ENCODE data around the gene PPP1R14B.

Gene PPP1R14B

DNA sequence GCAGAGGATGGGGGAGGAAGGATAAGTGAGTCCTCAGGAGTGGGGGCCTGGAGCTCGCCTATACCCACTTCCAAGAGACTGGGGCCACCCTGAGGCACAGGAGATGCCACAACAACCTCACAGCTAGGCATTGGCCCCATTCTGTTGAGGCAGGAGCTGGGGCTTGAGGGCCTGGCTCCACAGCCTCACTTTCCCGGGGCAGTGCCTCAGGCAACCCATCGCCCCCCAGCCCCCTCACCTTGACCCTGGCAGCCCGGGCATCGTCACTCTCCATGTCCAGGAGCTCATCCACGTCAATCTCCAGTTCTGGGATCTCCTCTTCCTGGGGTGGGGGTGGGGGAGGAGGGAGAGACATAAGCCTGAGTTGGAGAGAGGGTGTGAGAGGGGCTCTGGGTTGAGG lies 1.8 kb downstream of the PPP1R14B start:
- H3K27ac ChIP-seq, result peak overlapping the region; percentile 98
- TF ChIP-seq, protein P1, sequence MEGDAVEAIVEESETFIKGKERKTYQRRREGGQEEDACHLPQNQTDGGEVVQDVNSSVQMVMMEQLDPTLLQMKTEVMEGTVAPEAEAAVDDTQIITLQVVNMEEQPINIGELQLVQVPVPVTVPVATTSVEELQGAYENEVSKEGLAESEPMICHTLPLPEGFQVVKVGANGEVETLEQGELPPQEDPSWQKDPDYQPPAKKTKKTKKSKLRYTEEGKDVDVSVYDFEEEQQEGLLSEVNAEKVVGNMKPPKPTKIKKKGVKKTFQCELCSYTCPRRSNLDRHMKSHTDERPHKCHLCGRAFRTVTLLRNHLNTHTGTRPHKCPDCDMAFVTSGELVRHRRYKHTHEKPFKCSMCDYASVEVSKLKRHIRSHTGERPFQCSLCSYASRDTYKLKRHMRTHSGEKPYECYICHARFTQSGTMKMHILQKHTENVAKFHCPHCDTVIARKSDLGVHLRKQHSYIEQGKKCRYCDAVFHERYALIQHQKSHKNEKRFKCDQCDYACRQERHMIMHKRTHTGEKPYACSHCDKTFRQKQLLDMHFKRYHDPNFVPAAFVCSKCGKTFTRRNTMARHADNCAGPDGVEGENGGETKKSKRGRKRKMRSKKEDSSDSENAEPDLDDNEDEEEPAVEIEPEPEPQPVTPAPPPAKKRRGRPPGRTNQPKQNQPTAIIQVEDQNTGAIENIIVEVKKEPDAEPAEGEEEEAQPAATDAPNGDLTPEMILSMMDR (conservative IDR thresholded peaks at IDR 0.05; ENCODE audit: low read depth), result no peak
- POLR2A ChIA-PET (ENCODE audit: low non-redundant PET), result interaction anchor here (0.6 to 1.7 kb wide), 5 partner anchors 21 to 40 kb away, joined by 3 to 7 read pairs (median 5); no protein-coding TSS in a partner anchor
- DNase-seq (ENCODE audit: low spot score), result no peak
- CTCF ChIA-PET, result interaction anchor here (0.6 kb wide), 2 partner anchors 94 to 109 kb away, joined by 3 read pairs; no protein-coding TSS in a partner anchor

DNA sequence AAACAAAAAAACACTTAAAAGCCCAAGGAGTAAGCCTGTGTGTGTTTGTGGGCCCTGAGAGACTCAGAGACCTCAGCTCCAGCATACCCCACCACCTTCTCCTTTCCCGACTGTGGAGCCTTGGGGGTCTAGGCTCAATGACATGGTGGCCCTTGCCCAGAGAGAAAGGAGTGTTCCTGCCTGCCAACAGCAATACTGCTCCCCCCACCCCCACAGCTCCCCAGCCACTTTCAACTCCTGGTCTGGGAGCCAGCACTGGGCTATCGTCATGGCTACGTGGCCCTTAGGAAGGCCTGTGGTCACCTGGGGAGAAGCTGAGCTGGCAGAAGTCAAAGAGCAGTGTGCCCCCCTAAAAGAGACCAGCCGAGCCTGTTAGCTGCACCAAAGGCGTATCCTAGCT lies 2.6 kb downstream of the PPP1R14B start:
- no peak for DNase-seq (ENCODE audit: low spot score)
- ChIA-PET CTCF (interaction anchor here (0.6 to 0.8 kb wide), 2 partner anchors 96 to 104 kb away, joined by 3 to 4 read pairs; no protein-coding TSS in a partner anchor), POLR2A (ENCODE audit: low non-redundant PET) (interaction anchor here (1.7 kb wide), 1 partner anchor 24 kb away, joined by 6 read pairs; no protein-coding TSS in a partner anchor)
- H3K27ac ChIP-seq, result peak overlapping the region; percentile 98
- TF ChIP-seq, protein P1 (conservative IDR thresholded peaks at IDR 0.05; ENCODE audit: low read depth), result no peak

DNA sequence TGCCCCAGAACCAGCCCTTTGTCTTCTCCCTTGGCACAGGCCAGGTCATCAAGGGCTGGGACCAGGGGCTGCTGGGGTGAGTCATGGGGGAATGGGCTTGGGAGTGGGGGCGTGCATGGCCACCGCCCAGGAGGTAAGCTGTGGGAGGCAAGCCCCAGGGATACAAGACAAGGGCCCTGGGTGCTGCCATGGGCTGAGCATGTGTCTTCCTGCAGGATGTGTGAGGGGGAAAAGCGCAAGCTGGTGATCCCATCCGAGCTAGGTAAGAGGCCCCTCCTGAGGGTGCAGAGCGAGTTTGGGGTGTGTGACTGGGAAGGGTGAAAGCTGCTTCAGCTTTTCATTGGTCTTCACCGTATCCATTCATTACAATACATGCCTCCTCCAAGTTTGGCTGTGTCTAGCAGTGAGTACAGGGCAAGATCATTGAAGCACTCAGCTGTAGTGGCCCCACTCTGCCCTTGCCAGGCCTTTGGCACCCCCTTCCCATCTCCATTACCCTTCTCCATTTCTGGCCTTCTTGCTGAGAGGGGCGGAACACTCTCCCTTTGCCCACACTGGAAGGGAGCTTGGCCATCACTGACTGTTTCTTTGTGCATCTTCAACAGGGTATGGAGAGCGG lies 3.4 kb downstream of the PPP1R14B start:
- TF ChIP-seq, protein P1 (conservative IDR thresholded peaks at IDR 0.05; ENCODE audit: low read depth), result no peak
- no peak for DNase-seq (ENCODE audit: low spot score)
- POLR2A ChIA-PET (ENCODE audit: low non-redundant PET), result interaction anchor here (0.5 to 1.7 kb wide), 2 partner anchors 25 to 1438 kb away, joined by 3 to 6 read pairs; no protein-coding TSS in a partner anchor
- peak overlapping the region; percentile 98 for H3K27ac ChIP-seq
- CTCF ChIA-PET, result interaction anchor here (0.7 to 0.8 kb wide), 3 partner anchors 9 to 104 kb away, joined by 3 to 4 read pairs (median 3); no protein-coding TSS in a partner anchor

DNA sequence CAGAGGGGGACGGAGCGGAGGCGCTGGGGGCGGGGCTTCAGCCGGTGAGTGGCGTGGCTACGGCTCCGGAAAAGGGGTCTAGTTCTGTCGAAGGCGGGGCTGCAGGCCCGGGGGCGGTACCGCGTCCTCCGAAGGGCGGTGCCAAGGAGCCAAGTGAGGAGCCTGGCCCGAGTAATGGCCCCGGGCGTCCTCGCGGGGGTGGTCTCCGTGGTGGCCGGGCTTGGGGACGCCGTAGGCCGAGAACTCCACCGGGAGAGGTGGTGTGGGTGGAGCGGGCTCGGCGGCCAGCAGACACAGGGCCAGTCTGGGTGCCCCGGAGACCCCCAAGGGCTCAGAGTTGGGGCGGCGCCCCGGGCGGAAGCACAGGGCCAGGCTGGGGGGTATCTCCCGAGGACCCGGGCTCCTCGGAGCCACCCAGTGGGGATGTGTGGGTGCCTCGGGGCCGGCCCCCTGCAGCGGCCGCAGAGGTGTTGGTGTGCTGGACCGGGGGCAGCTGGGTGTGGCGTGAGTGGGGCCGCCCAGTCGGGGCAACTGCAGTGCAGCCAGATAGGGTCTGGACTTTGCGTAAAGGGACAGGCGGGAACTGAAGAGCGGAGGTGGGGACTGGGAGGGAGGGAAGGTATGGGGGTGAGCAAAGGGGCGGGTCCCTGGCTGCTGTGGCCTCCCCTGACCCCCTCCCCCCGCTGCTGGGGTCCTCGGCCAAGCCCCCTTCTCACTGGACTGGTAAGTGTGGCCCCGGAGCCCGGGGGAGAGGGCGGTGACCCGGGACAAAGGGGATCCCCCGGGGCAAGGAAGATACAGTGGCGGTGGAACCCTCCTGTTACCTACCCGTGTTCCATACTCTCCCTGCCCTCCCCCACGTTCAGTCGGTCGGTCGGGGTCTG lies 5.0 kb downstream of the PPP1R14B start:
- ChIA-PET CTCF (interaction anchor here (0.6 to 0.7 kb wide), 2 partner anchors 9 to 13 kb away, joined by 4 to 5 read pairs; no protein-coding TSS in a partner anchor), POLR2A (ENCODE audit: low non-redundant PET) (interaction anchor here (0.5 to 1.0 kb wide), 9 partner anchors 9 to 83 kb away, joined by 3 to 4 read pairs (median 3); no protein-coding TSS in a partner anchor)
- peak overlapping the region; percentile 98 for H3K27ac ChIP-seq
- TF ChIP-seq, protein P1 (conservative IDR thresholded peaks at IDR 0.05; ENCODE audit: low read depth), result no peak
- DNase-seq (ENCODE audit: low spot score), result no peak

DNA sequence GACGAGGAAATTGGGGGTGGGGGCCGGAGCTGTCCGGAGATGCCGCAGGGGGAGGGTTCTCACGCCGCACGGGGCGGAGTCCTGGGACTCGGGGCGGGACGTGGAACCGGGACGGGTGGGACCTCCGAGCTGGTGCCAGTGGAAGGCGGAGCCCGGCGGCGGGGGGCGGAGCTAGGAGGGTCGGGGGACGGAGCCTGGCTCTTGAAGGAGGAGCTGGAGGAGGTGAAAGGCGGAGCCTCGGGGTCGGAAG lies 5.6 kb downstream of the PPP1R14B start:
- ChIA-PET CTCF (interaction anchor here (0.7 kb wide), 1 partner anchor 14 kb away, joined by 4 read pairs; no protein-coding TSS in a partner anchor), POLR2A (ENCODE audit: low non-redundant PET) (interaction anchor here (0.5 to 1.0 kb wide), 9 partner anchors 8 to 84 kb away, joined by 3 to 4 read pairs (median 3); no protein-coding TSS in a partner anchor)
- peak; percentile 95 for DNase-seq (ENCODE audit: low spot score)
- TF ChIP-seq, protein P1 (conservative IDR thresholded peaks at IDR 0.05; ENCODE audit: low read depth), result no peak
- H3K27ac ChIP-seq, result peak overlapping the region; percentile 98

All from RWPE1 (cell line).